Measurements from ENCODE around the gene CEBPB. TPM values are rescaled to one million over a fixed set of nuclear protein-coding genes. Genes with fewer than 3 reads are reported as not detected.

CEBPB gene
- total RNA-seq, 1 experiment from 2014 or later = 22.6 TPM

DNA sequence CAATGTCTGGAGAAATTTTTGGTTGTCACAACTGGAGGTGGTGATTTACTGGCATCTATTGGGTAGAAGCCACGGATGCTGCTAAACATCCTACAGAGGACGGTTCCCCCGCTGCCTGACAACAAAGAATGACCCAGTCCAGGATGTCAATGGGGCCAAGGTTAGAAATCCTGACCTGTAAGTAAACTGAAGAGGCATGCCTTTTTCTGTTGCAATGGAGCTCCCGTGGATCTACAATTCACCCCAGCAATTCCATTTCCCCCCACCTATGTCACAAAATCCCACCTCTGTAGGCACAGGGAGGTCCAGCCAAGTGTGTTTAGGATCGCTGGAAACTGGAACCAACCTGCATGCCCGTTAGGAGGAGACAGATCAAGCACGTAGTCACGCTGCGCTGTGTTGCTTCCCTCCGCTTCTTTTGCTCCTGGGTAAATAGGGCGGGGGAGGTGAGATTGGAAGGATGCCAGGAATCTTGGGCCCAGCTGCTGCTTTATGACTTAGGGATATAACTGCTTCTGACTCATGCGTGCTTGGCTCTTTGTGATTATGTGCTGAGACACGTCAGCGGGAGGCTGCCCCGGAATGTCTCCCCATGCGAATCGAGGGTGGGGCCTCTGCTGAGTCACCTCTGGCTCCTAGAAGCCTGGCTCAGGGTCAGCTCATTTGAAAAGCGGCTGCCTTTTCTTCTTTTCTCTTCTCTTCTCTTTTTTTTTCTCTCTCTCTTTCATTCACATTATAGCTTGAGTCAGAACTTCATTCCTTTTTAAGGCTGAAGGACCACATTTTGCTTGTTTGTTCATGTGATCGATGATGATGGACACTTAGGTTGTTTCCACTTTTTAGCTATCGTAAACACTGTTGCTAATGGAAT is 24.7 kb upstream of the CEBPB start:
- H4K5ac ChIP-seq (ENCODE audit: insufficient read length, low read depth, low read length) = no peak overlapping the region
- peak; percentile 97 for DNase-seq
- H2BK20ac ChIP-seq (ENCODE audit: low read depth, low read length, poor library complexity, severe bottlenecking) = no peak overlapping the region
- no peak overlapping the region for H2AK5ac ChIP-seq (ENCODE audit: insufficient read length, low read length)
- Mint-ChIP-seq H3K4me1 (peaks cover 23 to 31% of the 10 kb centered on the region in 2 experiments), H3K27me3 (ENCODE audit: low read depth) (no peaks in the 10 kb centered on the region), H3K9me3 (peaks cover 2 to 4% of the 10 kb centered on the region in 2 experiments), H3K4me3 (peak overlapping the region; percentile 58 to 72), H3K36me3 (ENCODE audit: insufficient read depth in 1 of 3, low read depth in 3 of 3) (peaks cover 0 to 5% (median 1%) of the 10 kb centered on the region in 3 experiments; a peak in 3 of 7 replicates), H3K27ac (peak overlapping the region; percentile 96 to 99 (median 97))
- H2BK12ac ChIP-seq (ENCODE audit: insufficient read length, low read depth, low read length) = no peak overlapping the region
- H3K27me3 ChIP-seq (ENCODE audit: insufficient read depth, low read length) = no peaks in the 10 kb centered on the region
- peak overlapping the region; percentile 41 for H3K27ac ChIP-seq (ENCODE audit: insufficient read length, low read depth, low read length)
- no peaks in the 10 kb centered on the region for H3K9me3 ChIP-seq (ENCODE audit: control insufficient read depth, low read depth, low read length)
- H3K79me1 ChIP-seq (ENCODE audit: insufficient read depth, low read depth, low read length, poor library complexity, severe bottlenecking) = no peaks in the 10 kb centered on the region
- no peak overlapping the region for H3T11ph ChIP-seq (ENCODE audit: low read length)
- no peak overlapping the region for H2BK120ac ChIP-seq (ENCODE audit: low read depth, low read length, poor library complexity, severe bottlenecking)
- H4K8ac ChIP-seq (replicated peaks; ENCODE audit: insufficient read length, low read depth, low read length) = no peak overlapping the region
- TF ChIP-seq, protein P1, sequence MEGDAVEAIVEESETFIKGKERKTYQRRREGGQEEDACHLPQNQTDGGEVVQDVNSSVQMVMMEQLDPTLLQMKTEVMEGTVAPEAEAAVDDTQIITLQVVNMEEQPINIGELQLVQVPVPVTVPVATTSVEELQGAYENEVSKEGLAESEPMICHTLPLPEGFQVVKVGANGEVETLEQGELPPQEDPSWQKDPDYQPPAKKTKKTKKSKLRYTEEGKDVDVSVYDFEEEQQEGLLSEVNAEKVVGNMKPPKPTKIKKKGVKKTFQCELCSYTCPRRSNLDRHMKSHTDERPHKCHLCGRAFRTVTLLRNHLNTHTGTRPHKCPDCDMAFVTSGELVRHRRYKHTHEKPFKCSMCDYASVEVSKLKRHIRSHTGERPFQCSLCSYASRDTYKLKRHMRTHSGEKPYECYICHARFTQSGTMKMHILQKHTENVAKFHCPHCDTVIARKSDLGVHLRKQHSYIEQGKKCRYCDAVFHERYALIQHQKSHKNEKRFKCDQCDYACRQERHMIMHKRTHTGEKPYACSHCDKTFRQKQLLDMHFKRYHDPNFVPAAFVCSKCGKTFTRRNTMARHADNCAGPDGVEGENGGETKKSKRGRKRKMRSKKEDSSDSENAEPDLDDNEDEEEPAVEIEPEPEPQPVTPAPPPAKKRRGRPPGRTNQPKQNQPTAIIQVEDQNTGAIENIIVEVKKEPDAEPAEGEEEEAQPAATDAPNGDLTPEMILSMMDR (conservative IDR thresholded peaks at IDR 0.05) = no peak
- no peak overlapping the region; the same call in 1 of the 2 replicates for H3K4ac ChIP-seq (ENCODE audit: low read depth, low read length)
- no peak overlapping the region for H4K91ac ChIP-seq (ENCODE audit: insufficient read length, low read depth, low read length)
- no peaks in the 10 kb centered on the region for H3K79me2 ChIP-seq (ENCODE audit: insufficient read depth, low read length)
- peak overlapping the region; percentile 41; the same call in 1 of the 2 replicates for H3K14ac ChIP-seq (ENCODE audit: insufficient read depth, low read length)
- H3K9ac ChIP-seq (ENCODE audit: extremely low read depth, insufficient read length, low read length) = peak overlapping the region; percentile 37
- no peak overlapping the region for H2AFZ ChIP-seq (ENCODE audit: low read length)
- no peak overlapping the region for H3K23ac ChIP-seq (ENCODE audit: insufficient read length, low read depth, low read length)
- H2BK5ac ChIP-seq (ENCODE audit: insufficient read length, low read length) = no peak overlapping the region
- no peak overlapping the region for H2BK15ac ChIP-seq (ENCODE audit: low read depth, low read length)
- no CpG with 5 or more reads among the region's 20 CpGs for WGBS (ENCODE audit: extremely low coverage, insufficient read length, low lambda C conversion rate)
- H3K56ac ChIP-seq (ENCODE audit: insufficient read length, low read depth, low read length) = no peak overlapping the region
- peak overlapping the region; percentile 6 for H3K18ac ChIP-seq (ENCODE audit: insufficient read length, low read depth, low read length)
- no peaks in the 10 kb centered on the region for H4K20me1 ChIP-seq (ENCODE audit: control insufficient read depth, insufficient read depth, insufficient read length)
- peaks cover 3% of the 10 kb centered on the region; the same call in 1 of the 2 replicates for H3K4me1 ChIP-seq (ENCODE audit: insufficient read depth, low read length)
- H3K4me2 ChIP-seq (ENCODE audit: insufficient read depth, insufficient read length, low read length) = peak overlapping the region; percentile 55
- H3K23me2 ChIP-seq (ENCODE audit: insufficient read length, low read depth, low read length, poor library complexity, severe bottlenecking) = peaks cover 4% of the 10 kb centered on the region
